Esophagus squamous epithelium (tissue), 4 donors: ENCODE data around the gene OR11H6.

ENCODE experiments used
- POLR2A ChIP-seq, 4 donors: fragments of 450-650 bp; IDR thresholded peaks; one replicate each; pipeline ENCODE4 v1.6.1; 2017; ENCODE audit warnings: antibody characterized with exemption in 4 of 4, mild to moderate bottlenecking in 4 of 4, moderate library complexity in 3 of 4
- TF ChIP-seq, protein P1 (sequence below), 6 experiments: fragments of 450-650 bp in 4 of 6; fragments of 200-600 bp in 2 of 6; sonication (generic) in 2 of 6; IDR thresholded peaks; one replicate each; pipeline ENCODE4 v1.5.1; 2016 to 2019; ENCODE audit warnings: antibody characterized with exemption in 6 of 6, mild to moderate bottlenecking in 4 of 6, moderate library complexity in 4 of 6

DNA sequence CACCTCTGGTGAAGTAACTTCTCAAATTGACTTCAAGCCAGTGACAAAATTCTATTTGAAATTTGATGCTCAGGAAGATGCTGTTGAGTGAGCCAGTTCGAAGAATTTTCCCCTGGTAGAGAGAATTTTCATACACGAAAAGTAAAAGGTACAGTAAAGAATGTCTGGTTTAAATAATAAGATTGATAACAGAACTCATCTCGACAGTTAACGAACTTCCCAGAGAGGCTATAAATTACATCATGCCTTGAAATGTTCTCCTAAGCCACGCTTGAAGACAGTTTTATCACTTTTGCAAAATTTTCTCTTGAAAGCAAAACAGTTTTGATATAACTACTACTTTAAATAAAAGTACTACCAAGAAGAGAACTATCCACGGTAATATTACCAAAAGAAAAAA lies 47.2 kb upstream of the OR11H6 start:
- TF ChIP-seq, protein P1, sequence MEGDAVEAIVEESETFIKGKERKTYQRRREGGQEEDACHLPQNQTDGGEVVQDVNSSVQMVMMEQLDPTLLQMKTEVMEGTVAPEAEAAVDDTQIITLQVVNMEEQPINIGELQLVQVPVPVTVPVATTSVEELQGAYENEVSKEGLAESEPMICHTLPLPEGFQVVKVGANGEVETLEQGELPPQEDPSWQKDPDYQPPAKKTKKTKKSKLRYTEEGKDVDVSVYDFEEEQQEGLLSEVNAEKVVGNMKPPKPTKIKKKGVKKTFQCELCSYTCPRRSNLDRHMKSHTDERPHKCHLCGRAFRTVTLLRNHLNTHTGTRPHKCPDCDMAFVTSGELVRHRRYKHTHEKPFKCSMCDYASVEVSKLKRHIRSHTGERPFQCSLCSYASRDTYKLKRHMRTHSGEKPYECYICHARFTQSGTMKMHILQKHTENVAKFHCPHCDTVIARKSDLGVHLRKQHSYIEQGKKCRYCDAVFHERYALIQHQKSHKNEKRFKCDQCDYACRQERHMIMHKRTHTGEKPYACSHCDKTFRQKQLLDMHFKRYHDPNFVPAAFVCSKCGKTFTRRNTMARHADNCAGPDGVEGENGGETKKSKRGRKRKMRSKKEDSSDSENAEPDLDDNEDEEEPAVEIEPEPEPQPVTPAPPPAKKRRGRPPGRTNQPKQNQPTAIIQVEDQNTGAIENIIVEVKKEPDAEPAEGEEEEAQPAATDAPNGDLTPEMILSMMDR (IDR thresholded peaks at IDR 0.05): no peak
- TF ChIP-seq POLR2A (IDR thresholded peaks at IDR 0.05): no peak
